Heart left ventricle (tissue), 13 donors: ENCODE data around the gene NLRC5.

Experiments
- POLR2A ChIP-seq, 2 donors: fragments of 450-650 bp; IDR thresholded peaks; one replicate each; pipeline ENCODE4 v1.6.1; 2017; ENCODE audit warnings: antibody characterized with exemption in 2 of 2, mild to moderate bottlenecking in 2 of 2, moderate library complexity in 2 of 2
- TF ChIP-seq, protein P1 (sequence below), 12 donors: fragments of 200-600 bp; sonication (generic) in 4 of 12; IDR thresholded peaks; one replicate each; pipeline versions ENCODE4 v1.5.0 to v1.8.0; 2018 to 2022; ENCODE audit warnings: antibody characterized with exemption in 12 of 12, mild to moderate bottlenecking in 5 of 12
- donor health status: ischemic (EF 13 %, LVEDD 7.1; RV severe dilation, severe dysfunction).
- donor health status: DM: no; HTN: yes; CAD: no.
- donor health status: DM: no; HTN: no; CAD: no.
- donor health status: ischemic (EF 25% LVEDD 6.9; RV normal size, moderate dysfunction).
- donor health status: ischemic (EF 25% LVEDD 5.7; RV mildly dilated, moderate dysfunction).
- donor health status: ischemic (EF 35%, LVEDD 5.7; RV mildly dilated, moderate dysfunction).
- donor health status: nonischemic (EF 11% LVEDD 7.7; RV severe dilation, severe dysfunction).
- donor health status: DM: yes; HTN: yes; CAD: no.
- donor health status: PGD.
- donor health status: ischemic (EF 29% LVEDD 5.4; RV normal size, mild dysfunction).
- donor health status: nonischemic (EF 23%, LVEDD 6.1; RV moderate dilation, normal function).

DNA sequence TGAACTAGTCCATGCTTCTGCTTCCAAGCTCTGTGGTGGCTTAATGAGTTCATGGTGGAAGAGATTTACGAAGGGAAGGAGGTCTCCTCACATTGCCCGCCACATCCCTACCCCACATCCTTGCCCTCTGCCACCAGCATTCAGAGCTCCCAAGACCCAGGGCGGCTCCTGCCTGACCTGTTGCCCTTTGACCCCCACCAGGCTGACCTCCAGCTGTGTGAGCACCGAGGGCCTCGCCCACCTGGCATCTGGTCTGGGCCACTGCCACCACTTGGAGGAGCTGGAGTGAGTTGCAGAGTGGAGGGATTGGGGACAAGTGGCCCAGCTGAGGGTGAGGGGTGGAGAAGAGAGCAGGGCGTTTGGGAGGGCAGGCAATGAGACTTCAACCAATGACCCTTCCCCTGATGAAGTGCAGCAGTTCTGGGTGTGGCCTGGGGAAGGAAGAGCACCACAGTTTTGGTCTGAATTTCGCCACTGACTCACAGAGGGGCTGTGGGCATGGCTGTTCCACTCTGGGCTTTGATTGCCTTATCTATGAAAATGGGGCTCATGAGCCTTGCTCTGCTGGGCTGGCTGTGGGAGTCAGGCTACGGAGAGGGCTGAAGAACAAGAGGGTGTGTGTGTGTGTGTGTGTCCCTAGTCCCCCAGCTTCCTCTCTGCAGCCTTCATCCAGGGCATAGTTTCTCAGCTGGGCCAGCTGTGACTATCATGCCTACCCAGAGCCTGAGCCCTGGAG, 80.4 kb downstream of the NLRC5 start:
- TF ChIP-seq, protein P1, sequence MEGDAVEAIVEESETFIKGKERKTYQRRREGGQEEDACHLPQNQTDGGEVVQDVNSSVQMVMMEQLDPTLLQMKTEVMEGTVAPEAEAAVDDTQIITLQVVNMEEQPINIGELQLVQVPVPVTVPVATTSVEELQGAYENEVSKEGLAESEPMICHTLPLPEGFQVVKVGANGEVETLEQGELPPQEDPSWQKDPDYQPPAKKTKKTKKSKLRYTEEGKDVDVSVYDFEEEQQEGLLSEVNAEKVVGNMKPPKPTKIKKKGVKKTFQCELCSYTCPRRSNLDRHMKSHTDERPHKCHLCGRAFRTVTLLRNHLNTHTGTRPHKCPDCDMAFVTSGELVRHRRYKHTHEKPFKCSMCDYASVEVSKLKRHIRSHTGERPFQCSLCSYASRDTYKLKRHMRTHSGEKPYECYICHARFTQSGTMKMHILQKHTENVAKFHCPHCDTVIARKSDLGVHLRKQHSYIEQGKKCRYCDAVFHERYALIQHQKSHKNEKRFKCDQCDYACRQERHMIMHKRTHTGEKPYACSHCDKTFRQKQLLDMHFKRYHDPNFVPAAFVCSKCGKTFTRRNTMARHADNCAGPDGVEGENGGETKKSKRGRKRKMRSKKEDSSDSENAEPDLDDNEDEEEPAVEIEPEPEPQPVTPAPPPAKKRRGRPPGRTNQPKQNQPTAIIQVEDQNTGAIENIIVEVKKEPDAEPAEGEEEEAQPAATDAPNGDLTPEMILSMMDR (IDR thresholded peaks at IDR 0.05) = no peak
- TF ChIP-seq POLR2A (IDR thresholded peaks at IDR 0.05) = no peak
